GM23338 (cell line): ENCODE measurements around the gene NSMCE1. TPM values are rescaled to one million over a fixed set of nuclear protein-coding genes. Genes with fewer than 3 reads are reported as not detected.
"Not testable (repeated sequence)": the region's sequence is repeated elsewhere in the genome, so short reads cannot be mapped to it uniquely, and the experiment has no call there.

Source experiments
- ATAC-seq: fragments of 200-7000 bp; cut with Tn5 transposase; 3 replicates; pipeline ENCODE4 v1.9.1; 2020
- DNase-seq: peaks from one replicate; pipeline ENCODE4 v3.0.0-alpha.2; 2015; ENCODE audit warnings: low spot score
- H2AFZ ChIP-seq: fragments of 200-600 bp; sonication (generic); 2 replicates; pipeline ENCODE4 v1.8.0; 2016; ENCODE audit warnings: antibody characterized with exemption, mild to moderate bottlenecking, moderate library complexity
- H3F3A ChIP-seq: fragments of 200-600 bp; sonication (generic); replicated peaks from 2 replicates; pipeline ENCODE4 v1.8.0; 2017; ENCODE audit warnings: antibody characterized with exemption, mixed run types, low read depth
- H3K27ac ChIP-seq: fragments of 200-600 bp; sonication (generic); 2 replicates; pipeline ENCODE4 v1.6.1; 2016; ENCODE audit warnings: low read depth
- H3K27me3 ChIP-seq: fragments of 200-600 bp; sonication (generic); 2 replicates; pipeline ENCODE4 v1.8.0; 2016; ENCODE audit warnings: mild to moderate bottlenecking, mixed run types, moderate library complexity; ENCODE audit not compliant: insufficient read depth
- H3K36me3 ChIP-seq: fragments of 200-600 bp; sonication (generic); 2 replicates; pipeline ENCODE4 v1.8.0; 2016; ENCODE audit warnings: mild to moderate bottlenecking; ENCODE audit not compliant: insufficient read depth
- H3K4me1 ChIP-seq: fragments of 200-600 bp; sonication (generic); 2 replicates; pipeline ENCODE4 v1.8.0; 2016; ENCODE audit warnings: mild to moderate bottlenecking, moderate library complexity; ENCODE audit not compliant: insufficient read depth
- H3K4me2 ChIP-seq: fragments of 200-600 bp; sonication (generic); 2 replicates; pipeline ENCODE4 v1.7.1; 2017; ENCODE audit warnings: mixed run types
- H3K4me3 ChIP-seq: fragments of 200-600 bp; sonication (generic); 2 replicates; pipeline ENCODE4 v1.6.1; 2016; ENCODE audit warnings: mixed run types
- H3K79me2 ChIP-seq: fragments of 200-600 bp; sonication (generic); replicated peaks from 2 replicates; pipeline ENCODE4 v1.8.0; 2017; ENCODE audit warnings: mild to moderate bottlenecking; ENCODE audit not compliant: insufficient read depth
- H3K9me2 ChIP-seq: fragments of 200-600 bp; sonication (generic); 2 replicates; pipeline ENCODE4 v1.8.0; 2017; ENCODE audit not compliant: insufficient read depth
- H4K20me1 ChIP-seq: fragments of 200-600 bp; sonication (generic); replicated peaks from 2 replicates; pipeline ENCODE4 v1.8.0; 2017; ENCODE audit warnings: mild to moderate bottlenecking; ENCODE audit not compliant: insufficient read depth
- H3K27ac Mint-ChIP-seq: 2 replicates; pipeline ENCODE4 v1.8.0; 2020; ENCODE audit warnings: inconsistent platforms, mild to moderate bottlenecking, moderate library complexity, mixed read lengths
- H3K27me3 Mint-ChIP-seq: 3 replicates; pipeline ENCODE4 v1.8.0; 2022; ENCODE audit warnings: low read depth, mild to moderate bottlenecking, moderate library complexity, mixed read lengths, inconsistent platforms; ENCODE audit not compliant: insufficient read depth, poor library complexity
- H3K36me3 Mint-ChIP-seq: 3 replicates; pipeline ENCODE4 v1.8.0; 2021; ENCODE audit warnings: low read depth, mild to moderate bottlenecking, inconsistent platforms, moderate library complexity, mixed read lengths
- H3K4me1 Mint-ChIP-seq: 3 replicates; pipeline ENCODE4 v1.8.0; 2020; ENCODE audit warnings: mild to moderate bottlenecking, inconsistent platforms, mixed read lengths
- H3K4me3 Mint-ChIP-seq: 3 replicates; pipeline ENCODE4 v1.8.0; 2021; ENCODE audit warnings: moderate library complexity, mild to moderate bottlenecking, inconsistent platforms, mixed read lengths
- H3K9me3 Mint-ChIP-seq: 3 replicates; pipeline ENCODE4 v1.8.0; 2020; ENCODE audit warnings: moderate library complexity, mild to moderate bottlenecking, inconsistent platforms, mixed read lengths
- CREB1 ChIP-seq: fragments of 250-450 bp; sonication (Bioruptor Pico); IDR thresholded peaks from 2 replicates; pipeline ENCODE4 v1.5.0; 2020; ENCODE audit warnings: low read depth, mild to moderate bottlenecking, moderate library complexity
- ETS1 ChIP-seq: IDR thresholded peaks from 2 replicates; pipeline ENCODE4 v1.6.1; 2016; ENCODE audit warnings: antibody characterized with exemption
- EZH2 ChIP-seq: fragments of 200-600 bp; sonication (generic); IDR thresholded peaks from one replicate; pipeline ENCODE4 v1.8.0; 2017; ENCODE audit warnings: antibody characterized with exemption, mild to moderate bottlenecking, low read depth; ENCODE audit not compliant: unreplicated experiment
- EZH2phosphoT487 ChIP-seq: fragments of 200-600 bp; sonication (generic); IDR thresholded peaks from one replicate; pipeline ENCODE4 v1.8.1; 2018; ENCODE audit warnings: antibody characterized with exemption; ENCODE audit not compliant: unreplicated experiment
- JUNB ChIP-seq: IDR thresholded peaks from one replicate; pipeline ENCODE4 v1.6.1; 2016; ENCODE audit warnings: antibody characterized with exemption; ENCODE audit not compliant: unreplicated experiment
- NANOG ChIP-seq: IDR thresholded peaks from 2 replicates; pipeline ENCODE4 v1.6.1; 2016; ENCODE audit warnings: antibody characterized with exemption, borderline replicate concordance
- POLR2AphosphoS5 ChIP-seq: IDR thresholded peaks from 2 replicates; pipeline ENCODE4 v1.6.1; 2016; ENCODE audit warnings: antibody characterized with exemption, low read depth
- REST ChIP-seq: IDR thresholded peaks from one replicate; pipeline ENCODE4 v1.6.1; 2018; ENCODE audit warnings: antibody characterized with exemption; ENCODE audit not compliant: unreplicated experiment
- STAT1 ChIP-seq: IDR thresholded peaks from one replicate; pipeline ENCODE4 v1.6.1; 2016; ENCODE audit warnings: antibody characterized with exemption; ENCODE audit not compliant: unreplicated experiment
- ZNF114 ChIP-seq: fragments of 250-450 bp; sonication (Bioruptor Pico); IDR thresholded peaks from 2 replicates; pipeline ENCODE4 v1.5.0; 2020; ENCODE audit warnings: mild to moderate bottlenecking, moderate library complexity
- ZNF331 ChIP-seq: fragments of 250-450 bp; sonication (Bioruptor Pico); IDR thresholded peaks from 2 replicates; pipeline ENCODE4 v1.5.0; 2020; ENCODE audit warnings: low read depth, mild to moderate bottlenecking, moderate library complexity
- ZNF462 ChIP-seq: fragments of 250-450 bp; sonication (Bioruptor Pico); IDR thresholded peaks from 2 replicates; pipeline ENCODE4 v1.5.0; 2020; ENCODE audit warnings: mild to moderate bottlenecking, moderate library complexity
- polyA plus RNA-seq: library from polyadenylated mRNA; unstranded; fragments of >200 nt; fragmentation: Nextera tagmentation; extraction: Ambion mirVana; gene quantifications from 2 replicates; pipeline ENCODE4 v1.2.1, GENCODE V29; 2016
- total RNA-seq: library from RNA; depleted of rRNA; stranded (reverse); fragments of >200 nt; shearing (Covaris generic); gene quantifications from 2 replicates; pipeline ENCODE4 v1.2.3, GENCODE V29; 2014

Gene NSMCE1
- total and polyA plus RNA-seq, 2 experiments from 2014 or later = 30.6 to 50.8 TPM

GRCh38 chr16:27247076-27247475, 21.5 kb downstream of the NSMCE1 start:
- not testable (repeated sequence) for H3K4me3 Mint-ChIP-seq, H3K36me3 Mint-ChIP-seq, H3K79me2 ChIP-seq, DNase-seq, H3K27ac Mint-ChIP-seq, H4K20me1 ChIP-seq, H3K4me2 ChIP-seq, H3K4me3 ChIP-seq, H3K36me3 ChIP-seq, H3F3A ChIP-seq, H3K27me3 ChIP-seq, H3K9me2 ChIP-seq, H3K27ac ChIP-seq, H2AFZ ChIP-seq, ATAC-seq, H3K27me3 Mint-ChIP-seq, H3K9me3 Mint-ChIP-seq
- peaks cover 10% of the 10 kb centered on the region for H3K4me1 ChIP-seq
- peaks cover 23% of the 10 kb centered on the region for H3K4me1 Mint-ChIP-seq

- H3K4me3 ChIP-seq = no peak overlapping the region
- Mint-ChIP-seq H3K27me3 (peaks cover 6% of the 10 kb centered on the region), H3K27ac (no peak overlapping the region), H3K4me3 (no peak overlapping the region), H3K4me1 (peaks cover 23% of the 10 kb centered on the region), H3K9me3 (no peaks in the 10 kb centered on the region; the same call in 2 of the 3 replicates), H3K36me3 (no peaks in the 10 kb centered on the region; the same call in 1 of the 3 replicates)
- no peaks in the 10 kb centered on the region for H3F3A ChIP-seq
- no peak overlapping the region for H3K27ac ChIP-seq
- no peaks in the 10 kb centered on the region for H3K79me2 ChIP-seq
- DNase-seq (no peak), ATAC-seq (no peak)
- H3K4me2 ChIP-seq = no peak overlapping the region
- H3K27me3 ChIP-seq = no peaks in the 10 kb centered on the region
- no peaks in the 10 kb centered on the region for H3K9me2 ChIP-seq
- H3K36me3 ChIP-seq = no peaks in the 10 kb centered on the region
- no peaks in the 10 kb centered on the region for H4K20me1 ChIP-seq
- H3K4me1 ChIP-seq = peaks cover 10% of the 10 kb centered on the region
- H2AFZ ChIP-seq = no peak overlapping the region
- TF ChIP-seq EZH2 (no peak), ZNF331 (no peak), REST (no peak), NANOG (no peak), STAT1 (no peak), ETS1 (no peak), EZH2phosphoT487 (no peak), JUNB (no peak), CREB1 (CRISPR knock-in tag) (no peak), POLR2AphosphoS5 (no peak), ZNF462 (CRISPR knock-in tag) (no peak), ZNF114 (CRISPR knock-in tag) (no peak)
Observed at GRCh38 chr16:27246439-27246838, 22.1 kb downstream of the NSMCE1 start.
